CD8-positive, alpha-beta memory T cell (primary cell): ENCODE measurements around the gene FMNL1. TPM values are rescaled to one million over a fixed set of nuclear protein-coding genes. Genes with fewer than 3 reads are reported as not detected.
"Not testable (repeated sequence)": the region's sequence is repeated elsewhere in the genome, so short reads cannot be mapped to it uniquely, and the experiment has no call there.

Experiments used
- CTCF ChIA-PET: fragments of 350-600 bp; sonication (Branson Sonifier 250); formaldehyde crosslinking; loops from one replicate; lab custom pipeline; 2021; ENCODE audit warnings: antibody characterized with exemption; lab: Charles Lee
- POLR2A ChIA-PET: fragments of 350-600 bp; sonication (Branson Sonifier 250); formaldehyde crosslinking; loops from one replicate; lab custom pipeline; 2021; ENCODE audit warnings: antibody characterized with exemption; lab: Charles Lee
- DNase-seq, 5 donors: peaks; one replicate each; pipeline versions ENCODE4 v3.0.0 to v3.0.0-alpha.2; 2020 to 2022; ENCODE audit warnings: mixed read lengths in 1 of 5
- H3K27ac ChIP-seq: one replicate; pipeline ENCODE4 v1.7.0; 2013; ENCODE audit warnings: low read depth, mild to moderate bottlenecking, low read length, moderate library complexity
- H3K27me3 ChIP-seq: 2 replicates; pipeline ENCODE4 v1.7.0; 2013; ENCODE audit warnings: low read length, mild to moderate bottlenecking; ENCODE audit not compliant: insufficient read depth, poor library complexity, severe bottlenecking
- H3K36me3 ChIP-seq: 2 replicates; pipeline ENCODE4 v1.7.0; 2013; ENCODE audit warnings: mild to moderate bottlenecking, low read length, moderate library complexity; ENCODE audit not compliant: insufficient read depth
- H3K4me1 ChIP-seq: 2 replicates; pipeline ENCODE4 v1.7.0; 2013; ENCODE audit warnings: mild to moderate bottlenecking, low read length, moderate library complexity; ENCODE audit not compliant: insufficient read depth
- H3K4me3 ChIP-seq: 2 replicates; pipeline ENCODE4 v1.7.0; 2013; ENCODE audit warnings: mild to moderate bottlenecking, low read length
- H3K9me3 ChIP-seq: 2 replicates; pipeline ENCODE4 v1.7.0; 2013; ENCODE audit warnings: mild to moderate bottlenecking, low read length
- H3K27ac Mint-ChIP-seq, 8 donors: one replicate each; pipeline ENCODE4 v1.8.0; 2020 to 2021; ENCODE audit warnings: mixed read lengths in 8 of 8, mild to moderate bottlenecking in 6 of 8, inconsistent platforms in 3 of 8, moderate library complexity in 3 of 8
- H3K27me3 Mint-ChIP-seq, 2 donors: one replicate each; pipeline ENCODE4 v1.8.0; 2020 to 2021; ENCODE audit warnings: mixed read lengths in 2 of 2, mild to moderate bottlenecking in 1 of 2, moderate library complexity in 1 of 2
- H3K36me3 Mint-ChIP-seq, 3 donors: one replicate each; pipeline ENCODE4 v1.8.0; 2020 to 2021; ENCODE audit warnings: mixed read lengths in 3 of 3, inconsistent platforms in 1 of 3, mild to moderate bottlenecking in 1 of 3
- H3K4me1 Mint-ChIP-seq, 3 donors: one replicate each; pipeline ENCODE4 v1.8.0; 2020 to 2021; ENCODE audit warnings: mixed read lengths in 3 of 3, inconsistent platforms in 1 of 3, mild to moderate bottlenecking in 1 of 3
- H3K4me3 Mint-ChIP-seq, 7 donors: one replicate each; pipeline ENCODE4 v1.8.0; 2020 to 2021; ENCODE audit warnings: mixed read lengths in 7 of 7, mild to moderate bottlenecking in 6 of 7, moderate library complexity in 4 of 7, inconsistent platforms in 2 of 7
- H3K9me3 Mint-ChIP-seq, 5 donors: one replicate each; pipeline ENCODE4 v1.8.0; 2020 to 2022; ENCODE audit warnings: mixed read lengths in 5 of 5, mild to moderate bottlenecking in 3 of 5, moderate library complexity in 2 of 5, inconsistent platforms in 1 of 5
- polyA plus RNA-seq: library from polyadenylated mRNA; unstranded; fragments of 300-500 nt; fragmentation: Illumina TruSeq; gene quantifications from one replicate; pipeline ENCODE4 v1.2.3, GENCODE V29; 2021
- total RNA-seq, 2 experiments: library from RNA; stranded (reverse); gene quantifications; one replicate each; pipeline ENCODE4 v1.2.3, GENCODE V29; 2021

Gene FMNL1
- total and polyA plus RNA-seq, 3 experiments from 2014 or later: 58.6 to 265 (median 260) TPM

DNA sequence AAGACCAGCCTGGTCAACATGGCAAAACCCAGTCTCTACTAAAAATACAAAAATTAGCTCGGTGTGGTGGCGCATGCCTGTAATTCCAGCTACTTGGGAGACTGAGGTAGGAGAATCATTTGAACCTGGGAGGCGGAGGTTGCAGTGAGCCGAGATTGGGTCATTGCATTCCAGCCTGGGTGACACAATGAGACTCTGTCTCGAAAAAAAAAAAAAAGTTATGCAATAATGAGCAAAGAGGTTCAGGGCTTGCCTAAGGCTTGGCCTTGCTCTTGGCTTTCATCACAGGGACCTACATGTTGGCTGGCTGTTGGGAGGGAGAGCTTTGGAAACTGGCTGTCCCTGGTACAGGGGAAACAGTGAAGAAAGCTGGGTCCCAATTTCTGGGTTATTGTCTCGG lies 19.8 kb upstream of the FMNL1 start:
- H3K27ac ChIP-seq, H3K9me3 Mint-ChIP-seq, H3K9me3 ChIP-seq, H3K4me1 Mint-ChIP-seq, DNase-seq, H3K4me3 ChIP-seq, H3K4me1 ChIP-seq, H3K27ac Mint-ChIP-seq, POLR2A ChIA-PET, H3K36me3 Mint-ChIP-seq, H3K4me3 Mint-ChIP-seq, H3K27me3 Mint-ChIP-seq, H3K27me3 ChIP-seq, H3K36me3 ChIP-seq: not testable (repeated sequence)
- CTCF ChIA-PET: interaction anchor here (10.7 kb wide), 1 partner anchor 66 kb away, joined by 199 read pairs; the partner anchor contains the start of gene ACBD4

DNA sequence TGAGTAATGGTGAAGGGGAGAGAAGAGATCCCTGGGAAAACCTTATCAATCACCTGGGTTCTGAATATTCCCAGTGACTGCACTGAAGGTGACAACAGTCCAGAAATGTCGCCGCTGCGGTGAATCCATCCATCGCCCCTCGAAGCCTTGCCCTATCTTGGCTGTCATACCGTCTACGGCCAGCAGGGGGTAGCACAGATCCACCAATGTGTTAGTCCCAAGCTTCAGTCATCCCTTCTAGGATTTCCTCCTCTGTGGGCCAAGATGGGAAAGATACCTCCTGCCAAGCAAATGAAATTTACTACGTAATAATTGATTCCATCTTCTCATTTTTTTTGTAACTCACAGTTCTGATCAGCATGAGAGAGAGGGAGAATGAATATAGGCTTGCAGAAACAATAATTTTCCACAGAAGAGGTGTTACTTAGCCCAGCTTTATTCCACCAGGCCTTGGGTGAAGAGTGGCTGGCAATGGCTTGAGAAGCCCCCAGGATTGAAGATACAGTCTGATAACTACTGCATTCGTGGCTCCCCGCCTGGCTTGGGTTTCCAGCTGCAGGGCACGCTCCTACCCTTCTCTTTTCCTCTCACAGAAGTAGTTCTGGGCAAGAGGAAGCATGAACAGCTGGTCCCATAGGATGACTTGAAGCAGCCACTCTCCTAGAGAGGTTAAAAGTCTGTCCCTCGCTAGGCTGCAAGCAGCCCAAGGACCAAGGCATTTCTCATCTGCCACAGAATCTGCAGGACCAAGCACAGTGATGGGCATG lies 2.6 kb upstream of the FMNL1 start:
- peak overlapping the region; percentile 60 to 97 (median 90) for H3K27ac Mint-ChIP-seq
- peak; percentile 73 to 88 (median 82) for DNase-seq
- Histone ChIP-seq H3K4me3 (peak overlapping the region; percentile 24), H3K4me1 (peaks cover 24% of the 10 kb centered on the region), H3K36me3 (peaks cover 11% of the 10 kb centered on the region), H3K9me3 (no peaks in the 10 kb centered on the region), H3K27me3 (no peaks in the 10 kb centered on the region), H3K27ac (no peak overlapping the region)
- no peaks in the 10 kb centered on the region for H3K9me3 Mint-ChIP-seq
- POLR2A ChIA-PET: interaction anchor here (0.5 to 13.4 kb wide), 10 partner anchors 9 to 167 kb away, joined by 3 to 189 read pairs (median 4); partner anchors contain the start of gene MAP3K14
- no peaks in the 10 kb centered on the region for H3K27me3 Mint-ChIP-seq
- peak overlapping the region; percentile 70 to 93 (median 90) for H3K4me3 Mint-ChIP-seq
- CTCF ChIA-PET: interaction anchor here (0.8 to 13.8 kb wide), 41 partner anchors 8 to 190 kb away, joined by 3 to 409 read pairs (median 6); partner anchors contain the start of genes ACBD4, HEXIM1, HEXIM2 and MAP3K14
- peaks cover 32 to 46% (median 34%) of the 10 kb centered on the region in 3 donors for H3K4me1 Mint-ChIP-seq
- peaks cover 10 to 74% (median 12%) of the 10 kb centered on the region in 3 donors for H3K36me3 Mint-ChIP-seq

DNA sequence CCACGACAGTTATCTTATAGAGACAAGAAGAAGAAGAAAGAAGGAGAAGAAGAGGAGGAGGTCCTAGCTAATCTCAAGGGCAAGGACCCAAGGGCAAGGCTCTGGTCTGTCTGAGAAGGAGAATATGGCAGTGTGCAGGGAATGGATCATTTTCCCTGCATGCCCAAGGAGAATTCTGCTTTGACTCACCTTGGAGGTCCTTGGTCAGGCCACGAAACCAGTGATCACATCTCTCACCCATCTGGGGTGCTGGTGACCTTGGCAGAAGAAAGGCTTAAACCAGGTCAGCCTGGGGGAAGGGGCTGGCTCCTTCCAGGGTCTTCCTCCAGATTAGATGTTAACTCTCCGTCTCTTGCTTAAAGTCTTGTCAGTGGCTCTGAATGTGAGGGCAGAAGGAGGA lies 1.6 kb upstream of the FMNL1 start:
- peaks cover 10 to 72% (median 12%) of the 10 kb centered on the region in 3 donors for H3K36me3 Mint-ChIP-seq
- peak overlapping the region; percentile 18 to 97 (median 90) for H3K27ac Mint-ChIP-seq
- H3K9me3 Mint-ChIP-seq: no peaks in the 10 kb centered on the region
- CTCF ChIA-PET: interaction anchor here (1.0 to 13.8 kb wide), 23 partner anchors 9 to 178 kb away, joined by 3 to 409 read pairs (median 10); partner anchors contain the start of genes ACBD4, HEXIM1, HEXIM2 and MAP3K14
- H3K27me3 Mint-ChIP-seq: no peaks in the 10 kb centered on the region
- Histone ChIP-seq H3K9me3 (no peaks in the 10 kb centered on the region), H3K27ac (no peak overlapping the region), H3K36me3 (peaks cover 11% of the 10 kb centered on the region), H3K27me3 (no peaks in the 10 kb centered on the region), H3K4me1 (peaks cover 29% of the 10 kb centered on the region), H3K4me3 (peak overlapping the region; percentile 75)
- DNase-seq: no peak
- POLR2A ChIA-PET: interaction anchor here (1.1 to 13.4 kb wide), 6 partner anchors 10 to 94 kb away, joined by 3 to 189 read pairs (median 26); partner anchors contain the start of gene HEXIM1
- peaks cover 38 to 51% (median 39%) of the 10 kb centered on the region in 3 donors for H3K4me1 Mint-ChIP-seq
- peak overlapping the region; percentile 70 to 93 (median 90) for H3K4me3 Mint-ChIP-seq

DNA sequence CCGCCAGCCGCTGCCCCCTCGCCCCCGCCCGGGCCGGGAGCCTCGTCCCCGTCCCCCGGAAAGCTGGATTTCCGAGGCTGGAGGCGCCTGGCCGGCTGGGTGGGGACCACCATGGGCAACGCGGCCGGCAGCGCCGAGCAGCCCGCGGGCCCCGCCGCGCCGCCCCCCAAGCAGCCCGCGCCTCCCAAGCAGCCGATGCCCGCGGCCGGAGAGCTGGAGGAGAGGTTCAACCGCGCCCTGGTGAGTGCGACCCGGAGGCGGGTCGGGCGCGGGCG lies 266 bp downstream of the FMNL1 start:
- no peak for DNase-seq
- Mint-ChIP-seq H3K9me3 (no peaks in the 10 kb centered on the region), H3K4me1 (peaks cover 43 to 58% (median 51%) of the 10 kb centered on the region in 3 donors), H3K27me3 (peaks cover 0 to 1% of the 10 kb centered on the region in 2 donors), H3K4me3 (peak overlapping the region in 3 of 7 donors; percentile 97 to 100 (median 99)), H3K27ac (peak overlapping the region in 1 of 8 donors; percentile 100), H3K36me3 (peaks cover 4 to 73% (median 4%) of the 10 kb centered on the region in 3 donors)
- H3K4me3 ChIP-seq: peak overlapping the region; percentile 95
- peak overlapping the region; percentile 98 for H3K27ac ChIP-seq
- no peaks in the 10 kb centered on the region for H3K27me3 ChIP-seq
- no peaks in the 10 kb centered on the region for H3K9me3 ChIP-seq
- H3K4me1 ChIP-seq: peaks cover 46% of the 10 kb centered on the region
- POLR2A ChIA-PET: interaction anchor here (0.7 to 13.4 kb wide), 7 partner anchors 8 to 95 kb away, joined by 3 to 189 read pairs (median 12); partner anchors contain the start of genes HEXIM1, HEXIM2 and MAP3K14
- CTCF ChIA-PET: interaction anchor here (0.8 to 13.8 kb wide), 10 partner anchors 12 to 176 kb away, joined by 3 to 409 read pairs (median 6); partner anchors contain the start of genes ACBD4 and MAP3K14
- H3K36me3 ChIP-seq: peaks cover 3% of the 10 kb centered on the region

DNA sequence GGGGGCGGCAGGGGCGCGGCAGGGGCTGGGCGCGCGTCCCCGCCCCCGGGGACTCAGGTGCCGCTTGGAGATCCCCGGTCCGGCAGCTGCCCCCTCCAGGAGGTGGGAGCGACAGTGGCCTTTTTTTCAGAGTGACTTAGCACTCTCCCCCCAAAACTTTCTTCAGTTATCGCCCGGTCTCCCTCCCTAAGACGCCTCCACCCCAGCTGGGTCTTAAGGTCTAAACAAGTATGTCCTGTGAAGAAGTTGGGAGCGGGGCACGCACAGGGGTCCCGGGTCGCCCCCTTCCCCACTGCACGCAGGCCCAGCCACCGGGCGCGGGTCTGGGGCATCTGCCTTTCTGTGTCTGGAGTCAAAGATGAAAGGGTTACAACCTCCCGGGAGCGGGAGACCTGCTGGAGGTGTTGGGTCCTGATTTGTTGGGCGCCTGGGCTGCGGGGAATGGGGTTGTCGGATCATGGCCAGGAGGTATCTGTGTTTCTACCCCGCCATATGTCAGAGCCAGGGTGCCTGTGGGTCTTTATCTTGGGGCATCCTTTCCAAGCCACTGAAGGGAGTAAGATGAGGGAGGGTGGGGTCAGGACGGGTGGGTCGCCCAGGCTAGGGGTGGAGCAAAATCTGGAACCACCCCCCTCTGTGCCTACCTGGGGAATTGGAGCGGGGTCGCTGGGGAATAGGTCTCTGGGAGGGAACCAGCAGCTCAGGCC lies 757 bp downstream of the FMNL1 start:
- peak overlapping the region; percentile 95 for H3K4me3 ChIP-seq
- ChIA-PET POLR2A (interaction anchor here (0.6 to 13.4 kb wide), 10 partner anchors 8 to 962 kb away, joined by 3 to 189 read pairs (median 6); partner anchors contain the start of genes HEXIM1, HEXIM2 and MAP3K14), CTCF (interaction anchor here (0.8 to 13.8 kb wide), 11 partner anchors 11 to 176 kb away, joined by 3 to 409 read pairs (median 8); partner anchors contain the start of genes ACBD4 and MAP3K14)
- peaks cover 47 to 61% (median 56%) of the 10 kb centered on the region in 3 donors for H3K4me1 Mint-ChIP-seq
- H3K27ac Mint-ChIP-seq: peak overlapping the region; percentile 92 to 100 (median 100)
- peaks cover 3% of the 10 kb centered on the region for H3K36me3 ChIP-seq
- peak overlapping the region; percentile 96 to 100 (median 99) for H3K4me3 Mint-ChIP-seq
- H3K4me1 ChIP-seq: peaks cover 51% of the 10 kb centered on the region
- H3K27ac ChIP-seq: peak overlapping the region; percentile 98
- peaks cover 4 to 70% (median 4%) of the 10 kb centered on the region in 3 donors for H3K36me3 Mint-ChIP-seq
- H3K27me3 ChIP-seq: no peaks in the 10 kb centered on the region
- peaks cover 0 to 1% of the 10 kb centered on the region in 2 donors for H3K27me3 Mint-ChIP-seq
- H3K9me3 ChIP-seq: no peaks in the 10 kb centered on the region
- DNase-seq: peak in 3 of 5 donors; percentile 41 to 68 (median 55)
- no peaks in the 10 kb centered on the region for H3K9me3 Mint-ChIP-seq

DNA sequence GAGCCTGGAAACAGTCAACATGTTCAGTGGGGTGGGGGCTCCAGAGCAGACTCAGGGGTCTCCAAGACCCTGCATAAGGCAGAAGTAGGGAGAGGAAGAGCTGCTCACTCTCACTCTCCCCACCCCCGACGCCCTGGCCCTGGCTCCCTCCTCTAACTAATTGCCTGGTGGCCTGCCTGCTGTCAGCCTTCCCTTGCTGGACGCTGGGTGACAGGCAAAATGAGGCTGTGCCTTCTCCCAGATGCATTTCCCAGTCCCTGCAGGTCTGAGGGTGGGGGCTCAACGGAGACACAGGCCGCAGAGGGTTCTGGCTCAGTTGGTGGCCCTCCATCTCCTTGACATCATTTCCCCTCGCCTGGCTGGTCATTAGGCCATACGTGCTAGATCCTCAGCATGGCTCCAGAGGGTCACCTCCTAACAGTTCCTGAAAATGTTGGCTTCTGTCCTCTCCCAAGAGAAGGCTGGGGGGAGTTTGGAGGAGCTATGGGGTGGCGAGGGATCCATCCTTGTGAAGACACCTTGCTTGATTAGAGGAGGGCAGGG lies 1.4 kb downstream of the FMNL1 start:
- Histone ChIP-seq H3K36me3 (peaks cover 3% of the 10 kb centered on the region), H3K27me3 (no peaks in the 10 kb centered on the region), H3K4me1 (peaks cover 57% of the 10 kb centered on the region), H3K27ac (peak overlapping the region; percentile 98), H3K4me3 (peak overlapping the region; percentile 95), H3K9me3 (no peaks in the 10 kb centered on the region)
- Mint-ChIP-seq H3K4me3 (peak overlapping the region; percentile 96 to 100 (median 99)), H3K36me3 (peaks cover 4 to 67% (median 4%) of the 10 kb centered on the region in 3 donors), H3K27me3 (peaks cover 0 to 1% of the 10 kb centered on the region in 2 donors), H3K9me3 (no peaks in the 10 kb centered on the region), H3K27ac (peak overlapping the region; percentile 92 to 100 (median 100)), H3K4me1 (peaks cover 54 to 64% (median 60%) of the 10 kb centered on the region in 3 donors)
- CTCF ChIA-PET: interaction anchor here (0.9 to 13.8 kb wide), 5 partner anchors 11 to 164 kb away, joined by 3 to 409 read pairs (median 21); partner anchors contain the start of gene ACBD4
- no peak for DNase-seq
- POLR2A ChIA-PET: interaction anchor here (0.6 to 13.4 kb wide), 4 partner anchors 9 to 961 kb away, joined by 3 to 189 read pairs (median 4); no protein-coding TSS in a partner anchor
